AML-193 (cell line): ENCODE data around the gene ATP2C1.

Source experiments
- DNase-seq, 2 experiments: peaks; one replicate each; lab custom pipeline; 2025; lab: John Stamatoyannopoulos, UW

Gene ATP2C1

GRCh38 chr3:131047582-131047981 lies 153.7 kb downstream of the ATP2C1 start:
- DNase-seq = no peak

DNA sequence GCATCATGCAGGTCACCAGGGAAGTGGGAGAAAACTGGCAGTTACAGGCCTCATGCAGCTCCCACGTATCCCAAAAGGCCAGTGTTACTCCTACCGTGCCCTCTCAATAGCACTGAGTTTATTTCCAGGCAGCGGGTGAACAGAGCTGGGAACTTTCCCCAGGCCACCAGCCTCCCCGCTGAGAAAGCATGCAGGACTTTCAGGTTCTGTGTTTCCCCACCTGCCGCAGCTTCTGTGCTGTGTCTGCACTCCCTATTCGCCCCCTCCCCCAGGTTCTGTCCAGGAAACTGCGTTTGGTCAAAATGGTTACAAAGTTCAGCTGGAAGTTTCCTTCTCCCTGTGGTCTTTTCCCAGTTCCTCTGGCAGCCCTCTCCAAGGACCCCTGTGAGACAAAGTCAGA lies 154.1 kb downstream of the ATP2C1 start:
- no peak for DNase-seq

DNA sequence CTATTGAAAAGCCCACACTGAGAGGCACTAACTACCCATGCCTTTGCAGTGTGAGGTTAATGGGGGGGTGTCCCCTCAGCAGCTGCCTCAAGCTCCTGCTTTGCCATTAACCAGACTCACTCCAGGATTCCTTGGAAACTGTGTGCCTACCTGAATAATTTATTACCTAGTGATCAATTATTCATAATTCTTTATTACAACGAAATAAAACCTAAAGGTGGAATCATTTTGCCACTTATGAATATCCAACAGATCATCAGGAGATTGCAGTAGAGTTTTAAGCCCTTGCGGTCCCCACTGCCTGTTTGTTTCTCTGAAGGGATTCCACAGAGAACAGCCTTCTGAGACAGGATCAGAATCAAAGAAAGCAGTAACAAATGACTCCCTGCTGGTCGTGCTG lies 156.1 kb downstream of the ATP2C1 start:
- no peak for DNase-seq

DNA sequence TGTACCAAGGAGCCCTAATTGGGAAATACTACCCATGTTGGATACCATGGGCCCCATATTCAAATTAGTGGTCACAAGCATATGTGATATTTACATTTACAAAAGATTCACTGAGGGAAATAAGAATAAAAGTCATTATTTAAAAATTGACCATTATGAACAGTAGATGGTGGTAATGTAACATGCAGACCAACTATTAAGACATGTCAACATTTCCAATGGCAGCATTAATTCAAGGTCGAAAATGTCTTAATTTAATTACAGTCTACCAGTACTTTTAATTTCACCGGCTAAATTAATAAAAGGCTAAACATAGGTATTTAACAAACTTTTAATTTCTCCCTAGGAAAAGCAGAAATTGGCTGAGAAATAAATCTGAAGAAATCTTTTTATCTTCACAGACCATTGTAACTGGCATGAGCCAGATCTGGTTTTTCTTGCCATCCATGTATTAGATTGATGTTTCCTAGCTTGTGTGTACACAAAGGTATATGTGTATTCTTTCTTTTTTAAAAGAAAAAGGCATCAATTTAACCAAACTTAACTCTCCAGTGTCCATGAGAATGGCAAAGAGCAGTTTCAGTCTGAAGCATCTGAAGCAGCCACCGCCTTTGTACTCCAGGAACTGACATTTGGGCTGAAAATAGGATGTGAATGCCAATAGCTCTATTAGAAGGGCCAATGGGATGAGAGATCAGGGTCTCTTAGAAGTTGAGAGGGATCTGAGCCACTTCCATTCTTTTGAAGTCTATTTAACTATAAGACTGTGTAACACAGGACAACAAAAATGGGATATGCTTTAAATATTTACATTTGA lies 159.4 kb downstream of the ATP2C1 start:
- DNase-seq = peak; percentile 22 to 42
